Fibroblast of pulmonary artery (primary cell): ENCODE results near the gene LUZP1.
"Not testable (repeated sequence)": the region's sequence is repeated elsewhere in the genome, so short reads cannot be mapped to it uniquely, and the experiment has no call there.

Experiments
- DNase-seq: peaks from one replicate; pipeline ENCODE4 v3.0.0-alpha.2; 2010; ENCODE audit warnings: low read depth
- H3K4me3 ChIP-seq: replicated peaks from 2 replicates; pipeline ENCODE4 v1.5.1; 2011; ENCODE audit warnings: low read depth, mild to moderate bottlenecking, control low read depth, low read length, moderate library complexity
- TF ChIP-seq, protein P1 (sequence below): IDR thresholded peaks from 2 replicates; pipeline ENCODE4 v1.5.1; 2011; ENCODE audit warnings: mild to moderate bottlenecking, control low read depth, low read length, inconsistent platforms; ENCODE audit errors: missing control alignments

The LUZP1 gene

DNA sequence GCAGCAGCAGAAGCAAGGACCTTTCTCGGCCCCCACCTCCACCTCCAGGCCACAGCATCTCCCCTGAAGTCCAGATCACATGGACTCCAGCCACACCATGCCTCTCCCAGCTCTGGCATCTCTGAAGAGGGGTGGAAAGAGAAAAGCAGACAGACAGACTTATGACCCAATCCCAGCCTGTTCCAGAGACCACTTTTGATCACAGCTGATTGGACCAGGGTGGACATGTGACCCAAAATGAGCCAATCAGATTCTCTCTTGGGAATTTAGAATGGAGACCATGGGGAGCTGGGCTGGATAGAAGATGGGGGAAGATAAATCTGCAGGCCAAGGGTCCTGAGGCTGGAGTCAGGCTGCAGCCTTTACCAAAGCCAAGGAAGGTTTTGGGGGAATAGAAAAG lies 32.2 kb upstream of the LUZP1 start:
- TF ChIP-seq, protein P1, sequence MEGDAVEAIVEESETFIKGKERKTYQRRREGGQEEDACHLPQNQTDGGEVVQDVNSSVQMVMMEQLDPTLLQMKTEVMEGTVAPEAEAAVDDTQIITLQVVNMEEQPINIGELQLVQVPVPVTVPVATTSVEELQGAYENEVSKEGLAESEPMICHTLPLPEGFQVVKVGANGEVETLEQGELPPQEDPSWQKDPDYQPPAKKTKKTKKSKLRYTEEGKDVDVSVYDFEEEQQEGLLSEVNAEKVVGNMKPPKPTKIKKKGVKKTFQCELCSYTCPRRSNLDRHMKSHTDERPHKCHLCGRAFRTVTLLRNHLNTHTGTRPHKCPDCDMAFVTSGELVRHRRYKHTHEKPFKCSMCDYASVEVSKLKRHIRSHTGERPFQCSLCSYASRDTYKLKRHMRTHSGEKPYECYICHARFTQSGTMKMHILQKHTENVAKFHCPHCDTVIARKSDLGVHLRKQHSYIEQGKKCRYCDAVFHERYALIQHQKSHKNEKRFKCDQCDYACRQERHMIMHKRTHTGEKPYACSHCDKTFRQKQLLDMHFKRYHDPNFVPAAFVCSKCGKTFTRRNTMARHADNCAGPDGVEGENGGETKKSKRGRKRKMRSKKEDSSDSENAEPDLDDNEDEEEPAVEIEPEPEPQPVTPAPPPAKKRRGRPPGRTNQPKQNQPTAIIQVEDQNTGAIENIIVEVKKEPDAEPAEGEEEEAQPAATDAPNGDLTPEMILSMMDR = no peak
- no peak for DNase-seq
- no peak overlapping the region for H3K4me3 ChIP-seq

DNA sequence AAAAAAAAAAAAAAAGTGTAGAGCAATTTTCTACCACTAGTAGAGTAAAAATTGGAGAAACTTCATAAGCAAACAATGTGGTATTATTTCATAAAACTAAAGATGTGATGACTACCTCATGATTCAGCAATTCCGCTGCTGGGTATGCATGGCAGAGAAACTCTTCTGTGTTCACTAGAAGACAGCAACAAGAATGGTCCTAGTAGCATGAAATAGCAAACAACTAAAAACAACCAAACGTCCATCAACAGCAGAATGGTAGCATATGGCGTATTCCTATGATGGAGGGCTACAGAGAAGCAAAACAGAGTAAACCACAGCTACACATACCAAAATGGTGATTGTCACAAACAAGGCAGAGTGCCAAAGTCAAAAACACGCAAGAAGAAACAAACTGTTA lies 29.7 kb upstream of the LUZP1 start:
- no peak overlapping the region for H3K4me3 ChIP-seq
- TF ChIP-seq, protein P1 = peak; percentile 3
- DNase-seq = peak; percentile 92

DNA sequence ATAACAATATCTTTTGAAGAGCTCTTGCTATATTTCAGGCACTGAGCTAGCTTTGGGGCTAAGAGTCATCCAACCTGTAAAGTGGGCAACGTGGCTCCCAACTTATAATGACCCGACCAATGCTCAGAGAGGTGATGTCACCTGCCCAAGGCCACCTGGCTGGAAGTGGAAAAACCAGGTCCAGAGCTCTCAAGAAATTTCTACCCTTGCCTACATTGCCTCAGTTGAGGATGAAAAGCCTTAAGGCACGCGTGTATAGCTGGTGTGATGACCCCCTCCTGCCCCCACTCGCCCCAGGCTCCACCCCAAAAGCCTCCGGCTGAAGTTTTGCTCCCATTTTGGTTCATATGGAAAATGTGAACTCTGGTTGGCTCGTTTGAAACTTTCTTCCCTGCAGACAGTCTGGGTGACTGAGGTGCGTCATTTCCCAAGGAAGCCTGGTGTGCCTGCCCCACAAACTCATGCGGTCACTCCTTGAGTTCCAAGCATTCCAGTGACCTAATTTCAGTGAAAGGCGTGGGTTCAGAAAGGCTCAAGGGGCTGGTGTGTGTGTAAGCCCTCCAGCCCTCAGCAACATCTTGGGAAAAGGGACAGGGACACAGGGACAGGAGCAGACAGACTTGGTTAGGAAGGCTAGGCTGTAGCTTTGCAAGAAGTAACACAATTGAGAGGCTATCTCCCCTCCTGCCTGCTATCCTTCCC lies 28.1 kb upstream of the LUZP1 start:
- peak; percentile 98 for DNase-seq
- TF ChIP-seq, protein P1 = no peak

DNA sequence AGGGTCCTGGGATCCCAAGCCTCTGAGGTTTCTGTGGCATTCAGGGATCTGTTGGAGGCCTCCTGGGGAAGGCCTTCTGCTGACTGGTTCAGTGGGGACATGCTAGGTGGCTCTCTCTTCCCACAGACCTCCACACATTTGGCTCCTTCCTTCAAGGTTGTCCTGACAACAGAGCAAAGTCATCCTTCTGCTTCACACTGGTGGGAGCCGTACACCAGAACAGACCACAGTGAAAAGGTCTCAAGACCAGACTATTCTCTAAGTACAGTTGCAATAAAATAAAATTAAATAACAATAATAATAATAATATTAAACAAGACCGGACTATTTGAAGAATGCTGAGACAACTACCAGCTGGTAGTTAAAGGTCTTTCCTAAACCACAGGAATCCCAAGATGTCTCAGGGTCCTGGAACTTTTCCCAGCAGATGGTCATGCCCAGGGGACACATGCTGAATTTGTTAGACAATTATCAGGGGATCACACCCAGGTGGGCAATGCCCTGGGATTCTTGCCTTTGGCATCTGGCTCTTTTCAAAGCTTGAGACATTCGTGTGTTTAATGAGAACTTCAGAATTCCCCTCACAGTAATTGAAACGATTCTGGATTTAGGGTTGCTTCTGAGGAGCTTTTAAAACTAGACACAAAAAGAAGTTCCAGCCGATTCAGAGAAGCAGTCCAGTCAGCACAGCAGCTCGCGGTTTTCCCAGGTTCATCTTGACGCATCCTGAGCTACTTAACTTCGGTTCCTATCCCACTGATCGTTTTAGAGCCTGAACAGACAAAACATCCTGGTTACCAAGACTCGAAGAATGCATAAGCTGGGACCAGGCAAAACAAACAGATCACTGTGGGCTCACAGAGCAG lies 25.7 kb upstream of the LUZP1 start:
- no peak overlapping the region for H3K4me3 ChIP-seq
- TF ChIP-seq, protein P1 = no peak
- DNase-seq = peak; percentile 86

More for the DNA sequence above, 28.1 kb upstream of the LUZP1 start:
- H3K4me3 ChIP-seq = no peak overlapping the region

DNA sequence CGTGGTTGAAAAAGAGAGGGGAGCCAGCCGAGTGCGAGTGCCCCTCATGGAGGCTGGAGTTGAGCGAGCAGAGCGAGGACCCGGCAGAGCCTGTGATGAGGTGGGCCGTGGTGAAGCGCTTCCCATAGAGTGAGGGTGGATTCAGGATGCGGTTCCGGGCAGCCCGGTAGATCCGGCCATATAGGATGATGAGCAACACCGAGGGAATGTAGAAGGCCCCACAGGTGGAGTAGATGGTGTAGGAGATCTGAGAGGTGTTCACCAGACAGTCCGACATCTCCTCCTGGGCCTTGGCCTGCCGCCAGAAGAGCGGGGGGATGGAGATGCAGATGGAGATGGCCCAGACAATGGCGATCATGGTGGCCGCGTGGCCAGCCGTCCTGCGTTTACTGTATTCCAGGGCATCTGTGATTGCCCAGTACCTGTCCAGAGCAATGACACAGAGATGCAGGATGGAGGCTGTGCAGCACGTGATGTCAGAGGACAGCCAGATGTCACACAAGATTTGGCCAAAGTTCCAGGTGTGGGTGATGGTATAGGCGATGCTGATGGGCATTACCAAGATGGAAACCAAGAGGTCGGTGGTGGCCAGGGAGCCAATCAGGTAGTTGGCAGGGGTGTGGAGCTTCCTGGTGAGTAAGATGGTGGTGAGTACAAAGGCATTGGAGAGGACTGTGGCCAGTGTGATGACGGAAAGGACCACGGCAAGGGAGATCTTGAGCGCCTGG lies 24.9 kb upstream of the LUZP1 start:
- DNase-seq = no peak
- H3K4me3 ChIP-seq = no peak overlapping the region
- TF ChIP-seq, protein P1 = no peak

DNA sequence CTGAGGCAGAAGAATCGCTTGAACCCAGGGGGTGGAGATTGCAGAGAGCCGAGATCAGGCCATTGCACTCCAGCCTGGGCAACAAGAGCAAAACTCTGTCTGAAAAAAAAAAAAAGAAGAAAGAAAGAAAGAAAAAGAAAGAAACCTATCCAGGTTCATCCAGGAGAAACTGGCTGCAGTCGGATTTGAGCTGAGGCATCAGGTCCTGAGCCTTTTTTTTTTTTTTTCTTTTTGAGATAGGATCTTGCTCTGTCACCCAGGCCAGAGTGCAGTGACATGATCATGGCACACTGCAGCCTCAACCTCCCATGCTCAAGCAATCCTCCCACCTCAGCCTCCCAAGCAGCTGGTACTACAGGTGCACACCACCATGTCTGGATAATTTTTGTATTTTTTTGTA lies 22.5 kb upstream of the LUZP1 start:
- H3K4me3 ChIP-seq = no peak overlapping the region
- DNase-seq = no peak
- TF ChIP-seq, protein P1 = no peak

DNA sequence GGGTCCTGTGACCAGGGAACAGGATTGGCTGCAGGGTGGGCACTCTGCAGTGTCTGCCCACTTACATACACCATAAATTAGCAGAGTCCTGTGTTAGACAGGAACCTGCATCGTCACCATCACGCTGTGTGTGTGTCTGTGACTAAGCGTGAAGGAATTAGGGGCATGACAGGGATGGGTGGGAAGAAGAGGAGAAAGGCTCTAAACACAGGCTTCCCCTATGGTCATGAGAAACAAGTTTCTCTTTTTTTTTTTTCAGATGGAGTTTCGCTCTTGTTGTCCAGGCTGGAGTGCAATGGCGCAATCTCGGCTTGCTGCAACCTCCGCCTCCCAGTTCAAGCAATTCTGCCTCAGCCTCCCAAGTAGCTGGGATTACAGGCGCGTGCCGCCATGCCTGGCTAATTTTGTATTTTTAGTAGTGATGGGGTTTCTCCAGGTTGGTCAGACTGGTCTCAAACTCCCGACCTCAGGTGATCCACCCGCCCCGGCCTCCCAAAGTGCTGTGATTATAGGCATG lies 20.3 kb upstream of the LUZP1 start:
- peak; percentile 92 for DNase-seq

More for the DNA sequence above, 20.3 kb upstream of the LUZP1 start:
- H3K4me3 ChIP-seq = not testable (repeated sequence)
